ENCODE measurements around the gene EPSTI1.

The EPSTI1 gene

GRCh38 chr13:42847891-42848663 is 144.0 kb downstream of the EPSTI1 start:
- DNase-seq (ENCODE audit: low read depth): no peak

DNA sequence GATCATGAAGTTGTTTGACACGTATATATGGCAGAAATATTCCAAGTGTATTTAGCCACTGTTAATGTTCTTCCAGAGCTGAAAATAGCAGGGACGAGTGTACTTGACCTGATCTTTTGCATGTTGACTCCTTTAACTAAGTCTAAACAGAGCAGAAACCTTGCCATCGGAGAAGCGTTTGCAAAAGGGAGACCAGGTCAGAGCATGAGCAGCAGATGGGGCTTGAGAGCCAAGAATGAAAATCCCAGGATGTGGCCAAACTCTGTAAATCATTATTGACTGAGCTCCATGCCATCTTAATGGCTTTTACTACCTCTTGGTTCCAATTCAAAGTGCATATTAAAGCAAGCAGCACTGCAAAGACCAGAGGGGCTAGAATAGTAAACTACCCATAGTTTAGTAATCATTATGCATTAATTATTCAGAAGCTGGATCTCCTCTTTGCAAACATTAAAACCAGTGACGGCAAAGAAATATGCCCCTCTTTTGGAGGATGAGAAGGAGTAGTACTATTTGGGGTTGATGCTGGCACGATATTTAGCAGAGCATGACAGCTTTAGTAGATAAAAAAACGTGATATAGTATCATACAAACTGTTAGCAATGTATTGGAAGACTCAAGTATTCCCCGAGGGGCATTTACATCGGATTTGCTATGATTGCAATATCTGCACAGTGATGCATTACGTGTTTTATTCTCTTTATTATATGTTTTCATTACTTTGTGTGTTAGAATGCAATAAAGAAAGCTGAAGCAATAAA is 154.9 kb downstream of the EPSTI1 start:
- DNase-seq (ENCODE audit: low read depth): no peak
